Right lobe of liver (tissue), 6 donors: ENCODE results near the gene CA6. TPM values are rescaled to one million over a fixed set of nuclear protein-coding genes. Genes with fewer than 3 reads are reported as not detected.
"Not testable (repeated sequence)": the region's sequence is repeated elsewhere in the genome, so short reads cannot be mapped to it uniquely, and the experiment has no call there.

Experiments
- ATAC-seq, 4 donors: fragments of 200-7000 bp; cut with Tn5 transposase; one replicate each; pipeline ENCODE4 v1.9.1; 2020; ENCODE audit warnings: mild to moderate bottlenecking in 4 of 4, moderate library complexity in 4 of 4
- DNase-seq, 3 donors: peaks; one replicate each; pipeline ENCODE4 v3.0.0-alpha.2; 2020
- H3K27ac ChIP-seq, 3 donors: fragments of 200-600 bp; one replicate each; pipeline ENCODE4 v1.8.0; 2022
- H3K27me3 ChIP-seq, 2 donors: fragments of 200-600 bp; one replicate each; pipeline ENCODE4 v1.8.0; 2022
- H3K36me3 ChIP-seq, 4 donors: fragments of 200-600 bp; sonication (generic) in 1 of 4; one replicate each; pipeline versions ENCODE4 v1.5.1 to v1.8.0; 2017 to 2022; ENCODE audit warnings: control low read depth in 1 of 4
- H3K4me1 ChIP-seq, 4 donors: fragments of 200-600 bp; sonication (generic) in 1 of 4; one replicate each; pipeline versions ENCODE4 v1.5.1 to v1.8.0; 2017 to 2022; ENCODE audit warnings: control low read depth in 1 of 4
- H3K4me3 ChIP-seq, 3 donors: fragments of 200-600 bp; one replicate each; pipeline ENCODE4 v1.8.0; 2022
- H3K9me3 ChIP-seq, 4 donors: fragments of 200-600 bp; sonication (generic) in 1 of 4; one replicate each; pipeline versions ENCODE4 v1.5.1 to v1.8.0; 2017 to 2022; ENCODE audit warnings: control low read depth in 1 of 4
- CTCF ChIP-seq, 4 donors: fragments of 200-600 bp in 3 of 4; fragments of 450-650 bp in 1 of 4; IDR thresholded peaks; one replicate each; pipeline versions ENCODE4 v1.5.1 to v1.8.0; 2016 to 2022; ENCODE audit warnings: antibody characterized with exemption in 4 of 4, mild to moderate bottlenecking in 2 of 4
- POLR2A ChIP-seq: fragments of 450-650 bp; IDR thresholded peaks from one replicate; pipeline ENCODE4 v1.6.1; 2017; ENCODE audit warnings: antibody characterized with exemption, mild to moderate bottlenecking
- WGBS: methylation state at CpG from one replicate; pipeline ENCODE4 v1.1.6; 2018; ENCODE audit warnings: low coverage, low lambda C conversion rate; ENCODE audit not compliant: insufficient coverage; ENCODE audit errors: missing lambda C conversion rate; 5-methylcytosine and 5-hydroxymethylcytosine counted together
- intact Hi-C, 2 donors: fragments of 100-400 bp; cut with DNase I; formaldehyde crosslinking; loops; one replicate each; pipeline versions ENCODE4 v1.11.2 to v1.14.1; 2022
- long read RNA-seq: library from polyadenylated mRNA; unstranded; transcript quantifications from one replicate; pipeline ENCODE4 v2.0.0, GENCODE V29; 2019
- total RNA-seq, 6 experiments: library from RNA; depleted of rRNA in 2 of 6; stranded (reverse); fragments of >200 nt in 2 of 6; fragmentation: NEBNext Ultra II Directional in 3 of 6; extraction: Animal tissue kit (Norgen Biotek cat#: 25700) in 3 of 6; gene quantifications; one replicate each; pipeline versions ENCODE4 v1.1.0 to v1.2.4, GENCODE V29; 2016 to 2023
- donor health status: DM: no; HTN: yes; CAD: no.
- donor health status: DM: no; HTN: no; CAD: no.
- donor health status: DM: no; HTN: no; CAD: no.
- donor health status: DM: no; HTN: yes; CAD: no.
- donor health status: DM: no; HTN: yes; CAD: no.

CA6 gene
- not detected for total RNA-seq
- long read RNA-seq, result 0 reads

- no peaks in the 10 kb centered on the region for H3K27me3 ChIP-seq
- intact Hi-C loops, result no loop called here
- no peaks in the 10 kb centered on the region for H3K4me1 ChIP-seq
- no peak within 1 kb of the TSS for H3K27ac ChIP-seq
- H3K36me3 ChIP-seq, result no peaks in the 10 kb centered on the region
- DNase-seq (no peak), ATAC-seq (no peak)
- TF ChIP-seq POLR2A, result no peak
- TF ChIP-seq CTCF (IDR thresholded peaks at IDR 0.05), result no peak
- 88% methylated on average over 6 of the region's 8 CpGs for WGBS
- H3K4me3 ChIP-seq, result no peak within 1 kb of the TSS
- H3K9me3 ChIP-seq, result no peaks in the 10 kb centered on the region
Observed at GRCh38 chr1:8945568-8945967, at the start of gene CA6. CA6 (plus strand) TSS chr1:8945868; CDS start chr1:8945887, 19 bp downstream.

GRCh38 chr1:8896775-8897174 is 48.9 kb upstream of the CA6 start:
- H3K4me3 ChIP-seq, DNase-seq, H3K27me3 ChIP-seq, ATAC-seq, H3K4me1 ChIP-seq, intact Hi-C loops, H3K36me3 ChIP-seq, H3K9me3 ChIP-seq, H3K27ac ChIP-seq: not testable (repeated sequence)
- WGBS, result 55% methylated on average over 3 of the region's 3 CpGs

- H3K9me3 ChIP-seq, DNase-seq, intact Hi-C loops, H3K4me3 ChIP-seq, H3K27ac ChIP-seq, H3K36me3 ChIP-seq, ATAC-seq, H3K27me3 ChIP-seq, H3K4me1 ChIP-seq: not testable (repeated sequence)
- 79% methylated on average over 3 of the region's 4 CpGs for WGBS
Observed at GRCh38 chr1:8897505-8897904, 48.2 kb upstream of the CA6 start.

- intact Hi-C loops, DNase-seq, H3K4me1 ChIP-seq, H3K9me3 ChIP-seq, H3K4me3 ChIP-seq, H3K27me3 ChIP-seq, ATAC-seq, H3K27ac ChIP-seq, H3K36me3 ChIP-seq: not testable (repeated sequence)
- 71% methylated on average over 2 of the region's 5 CpGs for WGBS
Observed at GRCh38 chr1:8898418-8898817, 47.2 kb upstream of the CA6 start.

GRCh38 chr1:8899046-8899445 is 46.6 kb upstream of the CA6 start:
- H3K4me1 ChIP-seq, result no peaks in the 10 kb centered on the region
- H3K4me3 ChIP-seq, result no peak overlapping the region
- DNase-seq (no peak), ATAC-seq (no peak)
- 78% methylated on average over 6 of the region's 7 CpGs for WGBS
- H3K36me3 ChIP-seq, result no peaks in the 10 kb centered on the region
- intact Hi-C loops, result no loop called here
- H3K9me3 ChIP-seq, result no peaks in the 10 kb centered on the region
- no peak overlapping the region for H3K27ac ChIP-seq
- TF ChIP-seq POLR2A, result no peak
- TF ChIP-seq CTCF (IDR thresholded peaks at IDR 0.05), result no peak
- H3K27me3 ChIP-seq, result no peaks in the 10 kb centered on the region

DNA sequence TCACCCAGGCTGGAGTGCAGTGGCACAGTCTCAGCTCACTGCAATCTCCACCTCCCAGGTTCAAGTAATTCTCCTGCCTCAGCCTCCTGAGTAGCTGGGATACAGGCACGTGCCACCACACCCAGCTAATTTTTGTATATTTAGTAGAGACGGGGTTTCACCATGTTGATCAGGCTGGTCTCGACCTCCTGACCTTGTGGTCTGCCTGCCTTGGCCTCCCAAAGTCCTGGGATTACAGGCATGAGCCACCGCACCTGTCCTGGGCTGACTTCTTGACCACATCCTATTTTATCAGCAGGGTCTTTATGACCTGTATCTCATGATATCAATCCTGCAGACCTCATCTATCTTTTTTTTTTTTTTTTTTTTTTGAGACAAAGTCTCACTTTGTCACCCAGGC is 45.0 kb upstream of the CA6 start:
- H3K36me3 ChIP-seq, intact Hi-C loops, H3K27me3 ChIP-seq, H3K9me3 ChIP-seq, DNase-seq, H3K4me3 ChIP-seq, H3K4me1 ChIP-seq, H3K27ac ChIP-seq, ATAC-seq: not testable (repeated sequence)
- WGBS, result 92% methylated on average over 4 of the region's 4 CpGs

DNA sequence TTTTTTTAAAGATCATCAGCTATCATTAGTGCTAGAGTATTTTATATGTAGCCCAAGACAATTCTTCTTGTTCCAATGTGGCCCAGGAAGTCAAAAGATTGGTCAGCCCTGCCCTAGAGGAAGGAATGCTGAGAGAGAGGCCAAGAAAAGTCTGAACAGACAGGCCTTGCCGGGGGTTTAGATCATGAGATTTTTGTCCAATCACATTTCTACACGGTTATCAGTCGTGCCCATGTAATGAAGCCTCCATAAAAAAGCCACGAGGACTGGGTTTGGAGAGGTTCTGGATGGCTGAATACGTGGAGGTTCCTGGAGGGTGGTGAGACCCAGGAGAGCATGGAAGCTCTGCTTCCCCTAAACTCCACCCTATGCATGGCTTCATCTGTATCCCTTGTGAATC is 42.9 kb upstream of the CA6 start:
- intact Hi-C loops, result no loop called here
- Histone ChIP-seq H3K4me1 (no peaks in the 10 kb centered on the region), H3K36me3 (no peaks in the 10 kb centered on the region), H3K27ac (no peak overlapping the region), H3K27me3 (no peaks in the 10 kb centered on the region), H3K4me3 (no peak overlapping the region), H3K9me3 (no peaks in the 10 kb centered on the region)
- DNase-seq (no peak), ATAC-seq (no peak)
- WGBS, result 61% methylated on average over 2 of the region's 5 CpGs
- no peak for TF ChIP-seq CTCF (IDR thresholded peaks at IDR 0.05)
- no peak for TF ChIP-seq POLR2A
